Mesenchymal stem cell (in vitro differentiated cells and primary cell): ENCODE results near the gene JCHAIN.
"Not testable (repeated sequence)": the region's sequence is repeated elsewhere in the genome, so short reads cannot be mapped to it uniquely, and the experiment has no call there.

Experiments
- DNase-seq: peaks from one replicate; pipeline ENCODE4 v3.0.0-alpha.2; 2013
- H2AFZ ChIP-seq: one replicate; pipeline ENCODE4 v1.6.1; 2013; ENCODE audit warnings: low read depth, mild to moderate bottlenecking, control low read depth, inconsistent platforms, low read length, moderate library complexity
- H2AK5ac ChIP-seq: 2 replicates; pipeline ENCODE4 v1.6.1; 2013; ENCODE audit warnings: low read length, moderate library complexity, mild to moderate bottlenecking, inconsistent platforms; ENCODE audit not compliant: severe bottlenecking
- H2BK120ac ChIP-seq: one replicate; pipeline ENCODE4 v1.6.1; 2013; ENCODE audit warnings: low read depth, mild to moderate bottlenecking, inconsistent platforms, low read length, moderate library complexity
- H2BK12ac ChIP-seq, 2 experiments: one replicate each; pipeline ENCODE4 v1.6.1; 2013; ENCODE audit warnings: inconsistent platforms in 2 of 2, low read length in 2 of 2, mild to moderate bottlenecking in 2 of 2, moderate library complexity in 2 of 2, control low read depth in 1 of 2
- H2BK15ac ChIP-seq: one replicate; pipeline ENCODE4 v1.6.1; 2013; ENCODE audit warnings: mild to moderate bottlenecking, low read depth, inconsistent platforms; ENCODE audit not compliant: poor library complexity, severe bottlenecking
- H2BK5ac ChIP-seq: 2 replicates; pipeline ENCODE4 v1.6.1; 2013; ENCODE audit warnings: low read depth, mild to moderate bottlenecking, low read length, control low read depth, inconsistent platforms; ENCODE audit not compliant: poor library complexity, severe bottlenecking
- H3K14ac ChIP-seq, 2 experiments: one replicate each; pipeline ENCODE4 v1.6.1; 2013; ENCODE audit warnings: inconsistent platforms in 2 of 2, low read length in 2 of 2, control low read depth in 1 of 2, mild to moderate bottlenecking in 1 of 2, moderate library complexity in 1 of 2
- H3K18ac ChIP-seq, 2 experiments: one replicate each; pipeline ENCODE4 v1.6.1; 2013; ENCODE audit warnings: inconsistent platforms in 2 of 2, low read length in 2 of 2, control low read depth in 1 of 2, low read depth in 1 of 2, mild to moderate bottlenecking in 1 of 2
- H3K23ac ChIP-seq, 2 experiments: one replicate each; pipeline ENCODE4 v1.6.1; 2013; ENCODE audit warnings: inconsistent platforms in 2 of 2, low read length in 2 of 2, mild to moderate bottlenecking in 2 of 2, moderate library complexity in 2 of 2, control low read depth in 1 of 2
- H3K27ac ChIP-seq: 2 replicates; pipeline ENCODE4 v1.5.1; 2013; ENCODE audit warnings: mild to moderate bottlenecking, moderate library complexity, low read length, control low read depth, inconsistent platforms; ENCODE audit not compliant: poor library complexity, severe bottlenecking
- H3K27me3 ChIP-seq, 2 experiments: 2 replicates each; pipeline versions ENCODE4 v1.6.1 to v1.7.0; 2013; ENCODE audit warnings: low read length in 2 of 2, mild to moderate bottlenecking in 2 of 2, moderate library complexity in 2 of 2, control low read depth in 1 of 2, inconsistent platforms in 1 of 2; ENCODE audit not compliant: control insufficient read depth in 1 of 2, insufficient read depth in 1 of 2
- H3K36me3 ChIP-seq, 2 experiments: 2 replicates each; pipeline versions ENCODE4 v1.6.1 to v1.7.0; 2013; ENCODE audit warnings: low read length in 2 of 2, control low read depth in 1 of 2, inconsistent platforms in 1 of 2, low read depth in 1 of 2, mild to moderate bottlenecking in 1 of 2; ENCODE audit not compliant: insufficient read depth in 2 of 2, control insufficient read depth in 1 of 2
- H3K4ac ChIP-seq, 2 experiments: one replicate each; pipeline ENCODE4 v1.6.1; 2013; ENCODE audit warnings: inconsistent platforms in 2 of 2, low read length in 2 of 2, mild to moderate bottlenecking in 2 of 2, moderate library complexity in 2 of 2, control low read depth in 1 of 2, low read depth in 1 of 2
- H3K4me1 ChIP-seq: 2 replicates; pipeline ENCODE4 v1.6.1; 2013; ENCODE audit warnings: low read depth, low read length, control low read depth; ENCODE audit not compliant: control insufficient read depth, insufficient read depth
- H3K4me2 ChIP-seq: 2 replicates; pipeline ENCODE4 v1.6.1; 2013; ENCODE audit warnings: low read length, mild to moderate bottlenecking, inconsistent platforms; ENCODE audit not compliant: poor library complexity, severe bottlenecking
- H3K4me3 ChIP-seq, 2 experiments: 2 replicates each; pipeline versions ENCODE4 v1.5.1 to v1.7.0; 2013; ENCODE audit warnings: low read length in 2 of 2, mild to moderate bottlenecking in 2 of 2, control low read depth in 1 of 2, low read depth in 1 of 2; ENCODE audit not compliant: insufficient read depth in 1 of 2
- H3K79me1 ChIP-seq: replicated peaks from 2 replicates; pipeline ENCODE4 v1.6.1; 2013; ENCODE audit warnings: mild to moderate bottlenecking, control low read depth, low read length, inconsistent platforms; ENCODE audit not compliant: poor library complexity, severe bottlenecking
- H3K9ac ChIP-seq: 2 replicates; pipeline ENCODE4 v1.7.0; 2013; ENCODE audit warnings: mild to moderate bottlenecking, low read length, moderate library complexity
- H3K9me3 ChIP-seq: 2 replicates; pipeline ENCODE4 v1.7.0; 2013; ENCODE audit warnings: mild to moderate bottlenecking, low read length; ENCODE audit not compliant: control insufficient read depth
- H4K8ac ChIP-seq: one replicate; pipeline ENCODE4 v1.6.1; 2013; ENCODE audit warnings: inconsistent platforms, mild to moderate bottlenecking, low read length, moderate library complexity
- H4K91ac ChIP-seq: one replicate; pipeline ENCODE4 v1.6.1; 2013; ENCODE audit warnings: mild to moderate bottlenecking, low read length, inconsistent platforms
- WGBS: methylation state at CpG from one replicate; pipeline ENCODE4 v1.1.7; 2013; ENCODE audit warnings: mixed read lengths; 5-methylcytosine and 5-hydroxymethylcytosine counted together

Gene JCHAIN

DNA sequence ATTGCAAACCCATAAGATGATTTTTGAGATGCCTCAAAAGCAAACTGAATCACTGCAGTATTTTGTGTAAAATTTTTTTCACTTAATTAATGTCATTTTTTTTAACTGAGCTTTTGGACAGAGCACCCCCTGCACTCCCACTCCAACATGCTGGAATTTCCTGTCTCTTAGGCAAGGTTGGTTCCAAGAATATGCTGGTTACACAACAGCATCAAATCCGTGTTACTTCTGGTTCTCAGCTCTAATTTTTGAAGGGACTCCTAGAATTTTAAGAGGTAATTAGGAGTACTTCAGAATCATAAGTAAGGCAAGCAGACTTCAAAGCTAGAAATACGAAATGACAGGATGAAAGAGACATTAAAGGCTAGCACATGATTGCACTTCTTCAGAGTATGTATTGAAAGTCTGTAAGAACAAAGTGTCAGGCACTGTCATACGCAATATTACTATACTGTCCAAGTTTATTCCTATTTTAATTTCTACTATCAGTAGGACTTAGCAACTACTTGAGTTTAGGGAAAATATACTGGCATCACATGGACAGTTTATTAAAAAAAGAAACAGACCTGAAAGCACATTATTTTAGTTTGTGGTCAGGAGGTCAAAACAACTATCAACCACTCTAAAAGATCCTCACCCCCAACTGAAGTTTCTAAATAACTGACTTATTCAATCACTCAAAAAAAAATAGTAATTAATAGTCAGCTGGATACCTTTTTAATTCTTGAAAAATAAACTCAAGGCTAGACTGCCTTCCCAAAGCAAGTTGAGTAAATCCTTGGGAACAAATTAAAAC is 1.6 kb upstream of the JCHAIN start:
- no peak overlapping the region for H3K9ac ChIP-seq
- no peak overlapping the region for H2AFZ ChIP-seq
- H3K18ac ChIP-seq, result no peak overlapping the region
- H4K8ac ChIP-seq, result no peak overlapping the region
- H3K4me1 ChIP-seq, result no peaks in the 10 kb centered on the region
- H3K36me3 ChIP-seq, result no peaks in the 10 kb centered on the region
- H3K4me3 ChIP-seq, result no peak overlapping the region
- H4K91ac ChIP-seq, result no peak overlapping the region
- H2AK5ac ChIP-seq, result no peak overlapping the region
- H3K4ac ChIP-seq, result no peak overlapping the region
- H3K27me3 ChIP-seq, result no peaks in the 10 kb centered on the region
- H2BK5ac ChIP-seq, result no peak overlapping the region
- WGBS, result 78% methylated on average over 2 of the region's 3 CpGs
- no peak overlapping the region for H3K14ac ChIP-seq
- H3K23ac ChIP-seq, result no peak overlapping the region
- H2BK12ac ChIP-seq, result no peak overlapping the region
- H3K27ac ChIP-seq, result no peak overlapping the region
- H3K4me2 ChIP-seq, result no peak overlapping the region
- no peaks in the 10 kb centered on the region for H3K9me3 ChIP-seq
- H2BK15ac ChIP-seq, result no peak overlapping the region
- H3K79me1 ChIP-seq, result no peaks in the 10 kb centered on the region
- H2BK120ac ChIP-seq, result no peak overlapping the region
- DNase-seq, result peak; percentile 4

DNA sequence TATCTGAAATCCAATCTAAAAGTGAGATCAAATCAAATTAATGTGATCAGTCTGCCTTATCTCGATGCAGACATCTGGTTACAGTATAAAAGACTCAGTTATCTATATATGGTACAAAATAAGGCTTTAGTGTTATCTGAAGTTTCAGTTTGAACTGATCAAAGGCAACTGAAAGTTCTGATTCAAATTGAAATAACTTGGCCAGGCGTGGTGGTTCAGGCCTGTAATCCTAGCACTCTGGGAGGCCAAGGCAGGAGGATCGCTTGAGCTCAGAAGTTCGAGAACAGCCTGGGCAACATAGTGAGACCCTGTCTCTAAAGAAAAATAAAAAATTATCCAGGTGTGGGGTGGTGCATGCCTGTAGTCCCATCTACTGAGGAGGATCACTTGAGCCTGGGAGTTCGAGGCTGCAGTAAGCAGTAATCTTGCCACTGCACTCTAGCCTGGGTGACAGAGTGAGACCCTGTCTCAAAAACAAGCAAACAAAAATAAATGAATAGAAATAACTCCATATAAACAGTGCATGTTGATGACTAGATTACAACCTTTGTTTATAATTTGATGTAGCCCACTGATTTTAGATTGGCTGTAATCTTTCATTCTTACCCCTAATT is 4.9 kb downstream of the JCHAIN start:
- not testable (repeated sequence) for H3K9me3 ChIP-seq, H4K91ac ChIP-seq
- WGBS, result 90% methylated on average over 4 of the region's 5 CpGs

DNA sequence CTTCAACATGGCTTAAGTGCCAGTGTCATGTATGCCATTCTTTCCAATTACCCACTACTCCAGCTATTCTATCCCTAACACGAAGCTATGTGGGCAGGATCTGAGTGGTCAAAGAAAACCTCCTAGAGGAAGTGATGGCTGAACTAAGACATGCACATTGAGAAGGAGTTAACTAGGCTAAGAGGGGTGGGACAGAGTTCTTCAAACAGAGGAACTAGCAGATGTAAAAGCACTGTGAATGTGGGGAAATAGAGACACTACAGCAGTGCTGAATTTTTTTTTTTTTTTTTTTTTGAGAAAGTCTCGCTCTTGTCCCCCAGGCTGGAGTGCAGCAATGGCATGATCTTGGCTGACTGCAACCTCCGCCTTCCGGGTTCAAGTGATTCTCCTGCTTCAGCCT is 6.2 kb downstream of the JCHAIN start:
- Histone ChIP-seq H3K18ac (no peak overlapping the region), H3K4me3 (no peak overlapping the region), H3K9ac (no peak overlapping the region)

More for the DNA sequence above, 4.9 kb downstream of the JCHAIN start:
- not testable (repeated sequence) for DNase-seq, H2AFZ ChIP-seq, H3K79me1 ChIP-seq, H2BK5ac ChIP-seq, H3K27ac ChIP-seq, H2BK120ac ChIP-seq, H2BK15ac ChIP-seq, H3K36me3 ChIP-seq, H2AK5ac ChIP-seq, H3K23ac ChIP-seq, H3K4ac ChIP-seq, H3K4me1 ChIP-seq, H2BK12ac ChIP-seq, H3K18ac ChIP-seq, H3K4me2 ChIP-seq, H3K4me3 ChIP-seq, H3K9ac ChIP-seq, H4K8ac ChIP-seq, H3K14ac ChIP-seq, H3K27me3 ChIP-seq

DNA sequence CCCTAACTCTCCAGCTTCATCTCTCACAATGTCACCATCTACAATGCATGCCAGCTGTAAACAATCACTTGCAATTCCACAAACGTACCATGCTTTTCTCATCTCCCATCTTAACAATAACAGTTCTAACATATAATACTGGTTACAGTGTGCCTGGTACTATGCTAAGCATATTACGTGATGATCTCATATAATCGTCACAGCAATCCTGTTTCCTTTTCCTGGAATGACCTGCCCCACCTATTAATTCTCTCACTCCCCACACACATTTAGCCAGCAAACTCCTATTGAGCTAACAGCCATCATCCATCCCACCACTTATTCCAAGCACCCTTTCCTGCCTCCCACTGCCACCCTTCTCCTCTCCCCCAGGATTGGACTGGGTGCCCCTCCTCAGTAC is 7.9 kb downstream of the JCHAIN start:
- H2BK12ac ChIP-seq, result no peak overlapping the region
- no peak for DNase-seq
- H3K9me3 ChIP-seq, result no peaks in the 10 kb centered on the region
- no peak overlapping the region for H2AFZ ChIP-seq
- H3K27ac ChIP-seq, result no peak overlapping the region
- H3K4me3 ChIP-seq, result no peak overlapping the region
- no peak overlapping the region for H2AK5ac ChIP-seq
- no peak overlapping the region for H3K14ac ChIP-seq
- no peak overlapping the region for H2BK5ac ChIP-seq
- no peaks in the 10 kb centered on the region for H3K79me1 ChIP-seq
- H3K4me2 ChIP-seq, result no peak overlapping the region
- no peak overlapping the region for H3K18ac ChIP-seq
- H4K8ac ChIP-seq, result no peak overlapping the region
- 83% methylated on average over 3 of the region's 3 CpGs for WGBS
- H3K4ac ChIP-seq, result no peak overlapping the region
- no peak overlapping the region for H3K9ac ChIP-seq
- no peak overlapping the region for H3K23ac ChIP-seq
- no peaks in the 10 kb centered on the region for H3K4me1 ChIP-seq
- H3K36me3 ChIP-seq, result no peaks in the 10 kb centered on the region
- no peak overlapping the region for H2BK120ac ChIP-seq
- no peak overlapping the region for H4K91ac ChIP-seq
- H2BK15ac ChIP-seq, result no peak overlapping the region
- H3K27me3 ChIP-seq, result no peaks in the 10 kb centered on the region

More for the DNA sequence above, 6.2 kb downstream of the JCHAIN start:
- no peaks in the 10 kb centered on the region for H3K27me3 ChIP-seq
- no peak overlapping the region for H2AFZ ChIP-seq
- no peak for DNase-seq
- H2AK5ac ChIP-seq, result no peak overlapping the region
- no peaks in the 10 kb centered on the region for H3K9me3 ChIP-seq
- H2BK12ac ChIP-seq, result no peak overlapping the region
- H3K23ac ChIP-seq, result no peak overlapping the region
- H3K4me2 ChIP-seq, result no peak overlapping the region
- no peaks in the 10 kb centered on the region for H3K79me1 ChIP-seq
- no peak overlapping the region for H4K8ac ChIP-seq
- no peak overlapping the region for H3K27ac ChIP-seq
- no peaks in the 10 kb centered on the region for H3K4me1 ChIP-seq
- H2BK15ac ChIP-seq, result no peak overlapping the region
- 92% methylated on average over 4 of the region's 4 CpGs for WGBS
- no peaks in the 10 kb centered on the region for H3K36me3 ChIP-seq
- H3K4ac ChIP-seq, result no peak overlapping the region
- no peak overlapping the region for H2BK5ac ChIP-seq
- H4K91ac ChIP-seq, result no peak overlapping the region
- no peak overlapping the region for H3K14ac ChIP-seq
- H2BK120ac ChIP-seq, result no peak overlapping the region
